NK-92 (cell line): Measurements from ENCODE around the gene TTC28.
"Not testable (repeated sequence)": the region's sequence is repeated elsewhere in the genome, so short reads cannot be mapped to it uniquely, and the experiment has no call there.

ENCODE experiments used
- DNase-seq: peaks from one replicate; lab custom pipeline; 2025; ENCODE audit not compliant: unreplicated experiment; lab: John Stamatoyannopoulos, UW

The TTC28 gene

GRCh38 chr22:28241656-28242290, 437.9 kb downstream of the TTC28 start:
- DNase-seq, result no peak

DNA sequence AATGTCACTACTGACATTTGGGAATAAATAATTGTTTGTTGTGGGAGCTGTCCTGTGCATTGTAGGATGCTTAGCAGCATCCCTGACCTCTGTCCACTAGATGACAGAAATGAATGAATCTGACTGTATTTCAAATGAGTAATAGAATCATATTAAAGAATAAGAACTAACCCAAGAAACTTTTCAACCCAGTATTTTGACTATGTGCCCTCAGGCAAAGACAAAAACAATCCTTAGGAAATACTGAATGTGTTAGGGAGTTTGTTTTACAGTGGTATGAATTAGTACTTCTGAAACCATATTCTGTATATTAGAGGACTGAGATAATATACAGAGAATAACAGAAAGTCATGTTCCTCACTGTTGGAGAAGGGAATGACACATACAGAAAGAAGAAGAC, 439.7 kb downstream of the TTC28 start:
- DNase-seq, result no peak

- DNase-seq, result no peak
These were observed 441.9 kb downstream of the TTC28 start for GRCh38 chr22:28237783-28238182.

DNA sequence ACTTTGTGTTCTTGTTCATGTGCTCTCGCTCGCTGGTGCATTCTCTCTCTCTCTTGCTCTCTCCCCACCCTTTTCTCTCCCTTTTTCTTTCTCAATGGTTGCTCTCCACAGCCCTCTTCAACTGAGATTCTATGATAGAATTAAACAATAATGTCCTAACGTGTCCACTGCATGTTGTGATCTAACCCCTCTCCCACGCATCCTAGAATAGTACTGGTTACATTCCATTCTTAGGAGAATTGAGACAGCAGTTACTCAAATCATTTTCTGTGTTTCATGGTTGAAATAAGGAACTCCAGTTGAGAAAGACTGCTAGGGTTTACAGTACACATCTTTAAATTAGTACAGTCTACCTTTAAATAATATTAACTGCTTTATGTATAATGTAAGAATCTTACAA, 442.5 kb downstream of the TTC28 start:
- no peak for DNase-seq

DNA sequence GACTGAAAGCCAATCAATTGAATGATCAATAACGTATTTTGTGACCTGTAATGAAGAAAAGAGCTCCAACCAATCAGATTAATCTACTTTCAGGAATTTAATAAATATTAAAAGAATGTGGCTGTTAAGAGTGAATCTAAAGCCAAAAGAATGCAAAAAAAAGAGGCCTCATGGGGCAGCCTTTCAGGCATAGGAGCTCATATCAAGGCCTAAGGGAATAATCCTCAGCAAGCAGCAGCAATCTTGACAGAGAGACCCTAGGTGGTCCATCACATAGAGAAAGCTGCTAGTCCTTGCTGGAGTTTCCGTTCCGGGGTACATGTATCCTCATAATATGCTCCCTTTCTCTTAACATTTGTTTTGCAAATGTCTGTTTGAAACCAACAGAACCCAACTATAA, 447.4 kb downstream of the TTC28 start:
- DNase-seq, result no peak

DNA sequence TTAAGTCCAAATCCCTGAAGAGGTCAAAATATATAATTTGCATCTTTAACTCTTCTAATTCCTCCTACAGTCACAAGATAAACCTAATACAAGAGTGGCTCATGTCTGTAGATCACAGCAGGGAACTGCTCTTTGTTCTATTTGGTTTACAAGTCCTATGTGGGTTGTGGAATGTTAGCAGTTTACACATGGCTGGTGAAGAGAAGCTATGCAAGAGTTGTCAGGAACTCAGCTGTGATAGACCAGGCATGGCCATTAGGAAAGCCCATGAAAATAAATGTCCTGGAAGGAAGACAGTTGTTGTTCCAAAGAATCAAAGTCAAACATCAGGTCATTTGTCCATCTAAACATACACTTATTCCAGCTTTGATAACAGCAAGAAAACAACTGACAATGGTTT, 448.2 kb downstream of the TTC28 start:
- DNase-seq, result no peak

- DNase-seq, result no peak
These were observed 449.0 kb downstream of the TTC28 start for GRCh38 chr22:28230671-28231070.

DNA sequence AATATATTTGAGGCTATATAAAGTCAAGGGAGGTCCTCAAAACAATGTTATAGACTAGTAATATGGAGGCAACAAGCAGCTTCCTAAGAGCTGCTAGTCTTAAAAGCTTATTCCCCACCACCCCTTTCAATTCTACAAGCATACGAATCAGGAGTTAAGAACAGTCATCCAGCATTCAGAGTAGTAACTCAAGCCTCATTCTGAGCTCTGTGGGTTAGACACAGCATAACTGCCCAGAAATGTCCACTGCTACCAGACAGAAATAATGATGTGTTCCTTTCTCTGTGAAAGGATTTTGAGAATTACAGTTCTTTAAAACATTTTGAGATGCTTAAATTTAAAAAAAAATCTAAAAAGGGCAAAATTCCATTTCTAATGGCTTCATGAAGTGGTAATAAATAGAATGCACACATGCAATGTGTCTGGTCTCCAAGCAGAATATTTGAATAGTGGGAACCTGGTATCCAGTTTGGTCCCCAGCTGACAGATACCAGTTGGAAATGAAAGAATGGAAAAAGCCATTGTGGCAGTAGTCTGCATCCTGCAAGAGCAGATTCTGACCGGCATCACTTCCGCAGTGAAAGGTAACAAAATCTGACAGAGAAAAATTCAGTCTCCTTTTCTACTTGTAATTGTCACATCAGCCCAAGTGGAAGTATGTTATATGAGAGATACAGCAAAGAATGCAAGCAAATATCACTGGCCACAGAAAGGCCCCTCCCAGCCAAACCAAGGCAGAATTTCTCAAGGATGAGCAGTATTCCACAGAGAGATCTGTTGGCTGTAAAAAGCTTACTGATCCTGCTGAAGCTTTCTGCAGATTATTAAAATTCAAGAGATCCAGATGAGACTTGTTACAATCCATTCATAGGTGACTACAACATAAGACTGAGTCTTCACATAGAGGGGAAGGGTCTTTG, 449.8 kb downstream of the TTC28 start:
- no peak for DNase-seq

DNA sequence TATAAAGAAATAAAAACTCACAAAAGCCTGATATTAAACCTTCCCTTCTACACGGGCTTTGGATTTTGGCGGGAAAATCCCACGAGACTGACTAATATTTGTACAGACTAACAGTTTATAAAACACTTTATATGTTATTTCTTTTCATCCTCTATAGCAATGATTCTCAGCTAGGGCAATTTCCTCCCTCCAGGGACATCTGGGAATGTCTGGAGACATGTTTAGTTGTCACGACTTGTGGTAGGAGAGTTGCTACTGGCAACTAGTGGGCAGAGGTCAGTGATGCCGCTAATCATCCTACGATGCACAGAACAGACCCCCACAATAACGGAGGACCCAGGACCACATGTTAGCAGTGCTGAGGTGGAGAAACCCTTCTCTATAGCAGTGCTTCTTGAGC, 455.8 kb downstream of the TTC28 start:
- DNase-seq, result no peak

- DNase-seq, result no peak
These were observed 456.5 kb downstream of the TTC28 start for GRCh38 chr22:28222976-28223745.

DNA sequence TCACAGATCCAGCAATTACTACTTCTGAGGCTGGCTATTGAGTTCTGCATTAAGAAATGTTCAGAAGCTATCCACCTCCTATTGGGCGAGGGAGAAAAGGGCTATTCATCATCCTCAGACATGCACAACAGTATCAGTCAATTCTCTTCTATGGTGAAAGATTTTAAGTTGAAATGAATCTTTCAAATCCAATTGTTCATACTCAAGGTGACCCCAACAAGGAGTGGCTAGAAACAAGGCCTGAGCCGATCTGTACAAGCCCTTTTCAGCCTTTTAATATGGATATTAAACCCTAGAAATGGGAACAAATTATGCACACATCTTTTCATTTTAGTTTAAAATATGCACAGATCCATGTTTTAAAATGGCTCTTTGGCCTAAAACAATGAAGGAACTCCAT, 457.1 kb downstream of the TTC28 start:
- DNase-seq, result no peak

DNA sequence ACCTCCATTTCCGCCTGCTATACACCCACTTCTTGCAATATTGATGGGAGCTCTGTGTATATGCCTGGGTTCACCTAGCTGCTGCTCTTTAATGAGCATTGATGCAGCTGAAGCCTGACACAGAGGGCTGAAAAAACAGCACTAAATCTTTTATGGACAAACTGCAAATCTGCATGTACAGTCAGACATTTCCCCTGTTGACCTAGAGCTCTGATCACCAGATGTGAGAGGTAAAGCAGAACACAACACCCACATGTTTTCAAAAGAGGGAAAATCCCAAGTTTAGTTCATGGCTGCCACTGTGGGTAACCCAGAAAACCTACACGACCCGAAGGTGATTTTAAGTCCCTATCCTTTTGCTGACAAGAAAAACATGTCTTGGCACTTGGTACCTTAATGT, 457.6 kb downstream of the TTC28 start:
- no peak for DNase-seq

GRCh38 chr22:28220626-28221363, 458.8 kb downstream of the TTC28 start:
- DNase-seq, result no peak

GRCh38 chr22:28217277-28217676, 462.4 kb downstream of the TTC28 start:
- no peak for DNase-seq

- DNase-seq, result not testable (repeated sequence)
These were observed 464.9 kb downstream of the TTC28 start for GRCh38 chr22:28214750-28215149.

- DNase-seq, result not testable (repeated sequence)
These were observed 470.2 kb downstream of the TTC28 start for GRCh38 chr22:28209457-28209856.

GRCh38 chr22:28208787-28209186, 470.9 kb downstream of the TTC28 start:
- no peak for DNase-seq

- no peak for DNase-seq
These were observed 471.6 kb downstream of the TTC28 start for GRCh38 chr22:28208036-28208435.

DNA sequence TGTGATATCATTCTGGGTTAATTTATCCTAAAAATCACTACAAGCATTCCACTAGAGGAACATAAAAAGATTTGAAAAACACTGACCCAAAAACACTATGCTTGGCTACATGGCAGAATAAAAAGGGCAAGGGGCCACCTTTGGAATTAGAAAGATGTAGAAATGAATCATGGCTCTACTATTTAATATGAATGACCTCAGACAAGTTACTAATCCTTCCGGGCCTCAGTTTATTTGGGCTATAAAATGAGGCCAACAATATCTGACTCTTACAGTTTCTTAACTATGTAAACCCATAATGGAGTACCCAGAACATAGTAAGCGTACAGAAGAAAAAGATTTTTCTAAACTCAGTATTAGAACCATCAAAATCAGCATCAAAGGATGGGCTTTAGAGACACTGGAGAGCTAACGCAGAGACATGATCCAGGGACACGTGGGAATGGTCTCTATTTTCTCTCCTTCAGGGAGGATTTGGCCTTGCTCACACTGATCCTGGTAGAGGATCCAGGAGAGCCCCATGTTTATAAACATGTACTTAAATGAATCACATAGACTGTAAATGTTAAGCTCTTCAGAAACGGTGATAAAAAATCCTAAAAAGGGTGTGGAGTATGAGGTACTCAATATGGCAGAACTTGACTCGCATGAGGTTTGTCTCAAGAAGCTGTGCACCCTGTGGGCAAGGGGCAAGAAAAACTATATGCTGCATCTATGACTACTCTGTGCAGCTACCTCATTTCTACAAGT, 472.2 kb downstream of the TTC28 start:
- no peak for DNase-seq

DNA sequence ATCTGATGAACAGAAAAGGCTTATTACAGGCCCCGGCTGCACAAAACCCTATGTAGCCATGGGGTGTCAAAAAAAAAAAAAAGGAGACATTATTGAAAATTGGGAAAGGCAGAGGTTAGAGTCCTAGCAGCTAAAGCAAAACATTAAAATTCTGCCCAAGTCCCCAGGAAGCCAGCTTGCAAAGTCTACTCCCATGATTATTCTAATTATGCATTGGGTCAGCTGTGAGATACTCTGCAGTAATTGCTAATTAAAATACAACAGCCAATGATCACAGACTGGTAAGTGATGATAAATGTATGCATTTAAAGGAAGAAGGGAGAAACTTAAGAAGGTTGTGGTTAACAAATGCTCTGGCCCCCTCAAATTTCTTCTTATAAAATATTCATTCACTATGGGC, 473.7 kb downstream of the TTC28 start:
- no peak for DNase-seq
